HepG2 (cell line): ENCODE data around the gene GLRA1. TPM values are rescaled to one million over a fixed set of nuclear protein-coding genes. Genes with fewer than 3 reads are reported as not detected.

Experiments used
- ATF2 ChIP-seq: sonication (generic); formaldehyde crosslinking; IDR thresholded peaks from 2 replicates; pipeline ENCODE4 v1.4.0; 2020; ENCODE audit warnings: missing genetic modification reagents
- CSRNP2 ChIP-seq: sonication (generic); formaldehyde crosslinking; conservative IDR thresholded peaks from 2 replicates; pipeline ENCODE4 v1.8.0; 2022; ENCODE audit warnings: low read depth, missing genetic modification reagents
- FOXP4 ChIP-seq: sonication (generic); formaldehyde crosslinking; IDR thresholded peaks from 2 replicates; pipeline ENCODE4 v1.4.0; 2020; ENCODE audit warnings: missing genetic modification reagents
- GPN1 ChIP-seq: sonication (generic); formaldehyde crosslinking; IDR thresholded peaks from 2 replicates; pipeline ENCODE4 v1.5.1; 2020; ENCODE audit warnings: missing genetic modification reagents, borderline replicate concordance
- JUND ChIP-seq: sonication (generic); formaldehyde crosslinking; IDR thresholded peaks from 2 replicates; pipeline ENCODE4 v1.8.0; 2022; ENCODE audit warnings: mild to moderate bottlenecking, missing genetic modification reagents
- KMT2A ChIP-seq: sonication (generic); formaldehyde crosslinking; IDR thresholded peaks from 2 replicates; pipeline ENCODE4 v1.4.0; 2020; ENCODE audit warnings: missing genetic modification reagents
- PAF1 ChIP-seq: IDR thresholded peaks from 2 replicates; pipeline ENCODE4 v1.6.1; 2016; ENCODE audit warnings: missing genetic modification reagents, missing compliant biosample characterization
- POGZ ChIP-seq: sonication (generic); formaldehyde crosslinking; IDR thresholded peaks from 2 replicates; pipeline ENCODE4 v1.4.0; 2020; ENCODE audit warnings: mild to moderate bottlenecking, missing genetic modification reagents
- UBTF ChIP-seq: sonication (generic); formaldehyde crosslinking; IDR thresholded peaks from 2 replicates; pipeline ENCODE4 v1.4.0; 2020; ENCODE audit warnings: mild to moderate bottlenecking, missing genetic modification reagents
- USF2 ChIP-seq, 2 experiments: sonication (generic) in 1 of 2; formaldehyde crosslinking in 1 of 2; IDR thresholded peaks; 2 replicates each; pipeline versions ENCODE4 v1.5.1 to v1.6.1; 2011 to 2020; ENCODE audit warnings: borderline replicate concordance in 1 of 2, low read depth in 1 of 2, low read length in 1 of 2, mild to moderate bottlenecking in 1 of 2, missing genetic modification reagents in 1 of 2, moderate library complexity in 1 of 2
- ZBTB21 ChIP-seq: sonication (generic); formaldehyde crosslinking; IDR thresholded peaks from 2 replicates; pipeline ENCODE4 v1.4.0; 2020; ENCODE audit warnings: missing genetic modification reagents
- ZNF20 ChIP-seq: sonication (generic); formaldehyde crosslinking; IDR thresholded peaks from 2 replicates; pipeline ENCODE4 v1.4.0; 2020; ENCODE audit warnings: mild to moderate bottlenecking, moderate library complexity, missing genetic modification reagents
- ZNF512B ChIP-seq: sonication (generic); formaldehyde crosslinking; IDR thresholded peaks from 2 replicates; pipeline ENCODE4 v1.5.1; 2020; ENCODE audit warnings: missing genetic modification reagents, mild to moderate bottlenecking, borderline replicate concordance
- ZNF879 ChIP-seq: sonication (generic); formaldehyde crosslinking; IDR thresholded peaks from 2 replicates; pipeline ENCODE4 v1.8.1; 2023; ENCODE audit warnings: missing genetic modification reagents
- ZSCAN12 ChIP-seq: sonication (generic); formaldehyde crosslinking; IDR thresholded peaks from 2 replicates; pipeline ENCODE4 v1.9.0; 2021; ENCODE audit warnings: mild to moderate bottlenecking, missing genetic modification reagents
- polyA plus RNA-seq, 8 experiments: library from polyadenylated mRNA; depleted of rRNA in 3 of 8; stranded (reverse) in 7 of 8; unstranded in 1 of 8; fragments of >200 nt; fragmentation: Illumina TruSeq in 4 of 8; extraction: Trizol in 4 of 8; gene quantifications; 2 replicates each; pipeline versions ENCODE4 v1.2.1 to v1.2.3, GENCODE V29; 2011 to 2016; ENCODE audit warnings: low read depth in 4 of 8, missing spikeins in 1 of 8, mixed read lengths in 1 of 8; ENCODE audit not compliant: insufficient read depth in 1 of 8
- total RNA-seq, 5 experiments: library from RNA; depleted of rRNA; stranded (reverse); fragments of >200 nt; fragmentation: Illumina TruSeq; extraction: Trizol; gene quantifications; 2 replicates each; pipeline ENCODE4 v1.2.3, GENCODE V29; 2016; ENCODE audit warnings: low read depth in 1 of 5

The GLRA1 gene
- total and polyA plus RNA-seq, 2 of the 13 experiments (the other 11 are each of a cell fraction or from before 2014, with no cell fraction given), result not detected

GRCh38 chr5:151924564-151925301 is at the start of gene GLRA1 (continued):
- peak; percentile 92 for TF ChIP-seq FOXP4
- peak; percentile 100 for TF ChIP-seq ZNF879
- no peak for TF ChIP-seq UBTF (CRISPR knock-in tag)
- peak; percentile 99 for TF ChIP-seq ATF2 (CRISPR knock-in tag)
- TF ChIP-seq POGZ (CRISPR knock-in tag), result no peak
- peak; percentile 100 for TF ChIP-seq ZSCAN12 (CRISPR knock-in tag)
- peak; percentile 91 for TF ChIP-seq ZBTB21
- TF ChIP-seq GPN1, result peak; percentile 99
- TF ChIP-seq ZNF512B (CRISPR knock-in tag), result peak; percentile 89; the same call in 1 of the 2 replicates
- peak; percentile 94 for TF ChIP-seq CSRNP2
- peak; percentile 98 for TF ChIP-seq ZNF20 (CRISPR knock-in tag)
- TF ChIP-seq PAF1, result peak; percentile 84; the same call in 1 of the 2 replicates
- no peak for TF ChIP-seq USF2 (IDR thresholded peaks at IDR 0.05; ENCODE audit: low read depth, low read length)
- TF ChIP-seq USF2 (CRISPR knock-in tag; IDR thresholded peaks at IDR 0.05; ENCODE audit: borderline replicate concordance), result peak; percentile 64; the same call in 1 of the 2 replicates
- TF ChIP-seq KMT2A (CRISPR knock-in tag), result peak; percentile 93
- peak; percentile 83 for TF ChIP-seq JUND (CRISPR knock-in tag)
